GM18502 (cell line): ENCODE results near the gene FUT7.

Experiments
- ATAC-seq: cut with Tn5 transposase; IDR thresholded peaks from one replicate; pipeline ENCODE4 v1.9.1; 2021; ENCODE audit warnings: mild to moderate bottlenecking; ENCODE audit not compliant: unreplicated experiment, poor library complexity

FUT7 gene, protein sequence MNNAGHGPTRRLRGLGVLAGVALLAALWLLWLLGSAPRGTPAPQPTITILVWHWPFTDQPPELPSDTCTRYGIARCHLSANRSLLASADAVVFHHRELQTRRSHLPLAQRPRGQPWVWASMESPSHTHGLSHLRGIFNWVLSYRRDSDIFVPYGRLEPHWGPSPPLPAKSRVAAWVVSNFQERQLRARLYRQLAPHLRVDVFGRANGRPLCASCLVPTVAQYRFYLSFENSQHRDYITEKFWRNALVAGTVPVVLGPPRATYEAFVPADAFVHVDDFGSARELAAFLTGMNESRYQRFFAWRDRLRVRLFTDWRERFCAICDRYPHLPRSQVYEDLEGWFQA

DNA sequence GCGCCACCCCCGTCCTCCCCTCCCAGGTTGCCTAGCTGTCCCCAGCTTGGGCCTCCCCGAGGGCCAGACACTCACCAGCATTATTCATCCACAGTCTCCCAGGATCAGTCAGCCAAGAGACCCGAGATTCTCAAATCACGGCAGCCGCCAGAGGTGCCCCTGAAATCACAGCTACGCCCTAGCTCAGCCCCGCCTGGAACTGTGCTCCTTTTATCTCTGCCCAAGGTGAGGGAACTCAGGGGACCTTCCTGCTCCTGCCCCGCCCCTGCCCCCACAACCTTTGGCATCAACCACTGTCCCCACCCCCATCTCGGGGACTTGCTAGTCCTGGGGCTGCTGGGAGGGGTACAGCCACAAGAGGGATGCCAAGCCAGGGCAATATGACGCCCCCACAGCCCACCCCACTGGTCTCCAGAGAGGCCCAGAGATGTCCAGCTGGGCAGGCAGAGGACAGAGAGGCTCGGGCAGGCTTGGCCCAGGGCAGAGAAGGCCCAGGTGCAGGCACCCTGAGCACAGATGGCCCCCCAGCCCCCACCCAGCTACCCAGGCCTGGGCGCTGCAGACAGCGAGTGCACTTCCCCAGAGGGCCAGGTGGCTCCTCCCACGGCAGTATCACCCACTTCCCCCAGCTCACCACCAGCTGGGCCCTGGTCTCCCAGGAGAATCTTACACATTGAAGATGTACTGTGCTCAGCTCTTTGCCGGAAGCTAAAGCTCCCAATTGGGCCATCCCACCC is at the start of gene FUT7:
Gene FUT7 (minus strand): TSS at position 185 of the 737 bp plus-strand sequence. CDS start 97 bp downstream, at position 88.
- ATAC-seq = no peak

DNA sequence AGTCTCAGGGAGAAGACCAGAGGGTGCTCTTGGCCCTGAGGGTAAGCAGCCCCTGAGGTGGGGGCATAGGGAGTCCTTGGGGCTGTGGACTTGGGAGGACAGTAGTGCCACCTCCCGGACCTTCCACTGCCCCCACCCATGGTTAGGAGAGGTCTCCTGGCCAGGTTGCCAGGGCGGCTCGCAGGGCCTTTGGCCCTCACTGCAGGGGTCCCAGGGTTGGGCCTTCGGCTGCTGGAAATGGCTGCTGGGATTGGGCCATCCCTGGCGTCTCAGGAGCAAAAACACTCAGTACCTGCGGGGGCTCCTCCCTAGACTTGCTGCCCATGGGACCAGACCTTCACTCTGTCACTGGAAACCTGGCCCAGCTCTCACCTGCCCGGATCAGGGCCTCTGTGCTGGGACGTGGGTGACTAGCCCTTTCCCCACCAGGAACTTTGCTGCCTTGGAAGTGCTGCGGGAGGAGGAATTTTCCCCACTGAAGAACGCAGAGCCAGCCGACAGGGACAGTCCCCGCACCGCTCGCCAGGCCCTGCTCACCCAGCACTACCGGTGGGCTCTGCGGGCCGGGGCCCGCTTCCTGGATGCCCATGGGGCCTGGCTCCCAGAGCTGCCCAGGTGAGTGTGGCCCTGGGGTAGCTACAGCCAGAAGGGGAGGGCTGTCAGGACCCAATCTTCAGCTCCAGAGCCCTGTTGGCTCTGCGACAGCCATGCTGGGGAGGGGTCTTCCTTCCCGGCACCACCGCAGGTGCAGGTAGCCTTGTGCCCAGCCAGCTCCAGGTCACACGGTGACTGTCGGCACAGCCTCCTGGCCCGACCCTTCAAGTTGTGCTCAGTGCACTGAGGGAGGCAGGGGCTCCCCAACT is 48.6 kb upstream of the FUT7 start:
- ATAC-seq = no peak

DNA sequence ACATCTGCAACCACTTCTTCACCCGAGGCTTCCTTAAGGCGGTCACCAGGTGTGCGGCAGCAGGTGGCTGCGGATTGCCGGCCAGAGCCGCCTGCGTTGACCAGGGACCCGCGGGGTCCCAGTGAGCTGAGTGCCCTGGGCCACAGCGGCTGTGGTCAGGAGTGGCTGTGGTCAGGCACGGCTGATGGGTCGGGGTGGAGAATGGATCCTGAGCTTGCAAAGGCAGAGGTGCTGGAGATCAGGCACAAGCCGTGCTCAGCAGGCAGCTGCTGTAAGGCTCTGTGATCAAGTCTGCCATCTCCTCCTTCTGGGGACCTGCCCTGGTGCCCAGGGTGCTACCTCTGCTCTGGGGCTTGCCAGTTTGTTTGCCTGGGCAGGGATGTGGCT is 47.5 kb upstream of the FUT7 start:
- ATAC-seq = no peak

DNA sequence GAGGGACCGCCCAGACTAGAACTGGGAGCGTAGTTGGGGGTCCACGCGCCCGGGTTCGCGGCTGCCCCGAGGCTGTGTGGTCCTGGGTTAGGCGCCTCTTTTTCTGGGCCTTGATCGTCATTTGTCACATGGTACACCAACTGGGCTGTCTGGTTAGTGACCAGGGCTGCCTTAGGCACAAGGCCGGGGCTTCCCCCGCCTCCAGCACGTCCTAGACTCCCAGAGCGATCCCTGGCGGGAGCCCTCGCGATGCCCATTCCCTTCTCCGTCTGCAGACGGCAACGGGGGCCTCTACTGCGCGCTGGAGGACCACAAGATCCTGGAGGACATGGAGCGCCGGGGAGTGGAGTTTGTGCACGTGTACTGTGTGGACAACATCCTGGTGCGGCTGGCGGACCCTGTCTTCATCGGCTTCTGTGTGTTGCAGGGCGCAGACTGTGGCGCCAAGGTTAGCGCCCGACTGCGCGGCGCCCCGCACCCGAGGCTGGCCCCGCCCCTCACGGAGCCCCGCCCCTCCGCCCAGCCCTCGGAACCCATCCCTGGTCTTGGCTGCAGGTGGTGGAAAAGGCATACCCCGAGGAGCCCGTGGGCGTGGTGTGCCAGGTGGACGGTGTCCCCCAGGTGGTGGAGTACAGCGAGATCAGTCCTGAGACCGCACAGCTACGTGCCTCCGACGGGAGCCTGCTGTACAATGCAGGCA is 47.0 kb upstream of the FUT7 start:
- ATAC-seq = no peak

DNA sequence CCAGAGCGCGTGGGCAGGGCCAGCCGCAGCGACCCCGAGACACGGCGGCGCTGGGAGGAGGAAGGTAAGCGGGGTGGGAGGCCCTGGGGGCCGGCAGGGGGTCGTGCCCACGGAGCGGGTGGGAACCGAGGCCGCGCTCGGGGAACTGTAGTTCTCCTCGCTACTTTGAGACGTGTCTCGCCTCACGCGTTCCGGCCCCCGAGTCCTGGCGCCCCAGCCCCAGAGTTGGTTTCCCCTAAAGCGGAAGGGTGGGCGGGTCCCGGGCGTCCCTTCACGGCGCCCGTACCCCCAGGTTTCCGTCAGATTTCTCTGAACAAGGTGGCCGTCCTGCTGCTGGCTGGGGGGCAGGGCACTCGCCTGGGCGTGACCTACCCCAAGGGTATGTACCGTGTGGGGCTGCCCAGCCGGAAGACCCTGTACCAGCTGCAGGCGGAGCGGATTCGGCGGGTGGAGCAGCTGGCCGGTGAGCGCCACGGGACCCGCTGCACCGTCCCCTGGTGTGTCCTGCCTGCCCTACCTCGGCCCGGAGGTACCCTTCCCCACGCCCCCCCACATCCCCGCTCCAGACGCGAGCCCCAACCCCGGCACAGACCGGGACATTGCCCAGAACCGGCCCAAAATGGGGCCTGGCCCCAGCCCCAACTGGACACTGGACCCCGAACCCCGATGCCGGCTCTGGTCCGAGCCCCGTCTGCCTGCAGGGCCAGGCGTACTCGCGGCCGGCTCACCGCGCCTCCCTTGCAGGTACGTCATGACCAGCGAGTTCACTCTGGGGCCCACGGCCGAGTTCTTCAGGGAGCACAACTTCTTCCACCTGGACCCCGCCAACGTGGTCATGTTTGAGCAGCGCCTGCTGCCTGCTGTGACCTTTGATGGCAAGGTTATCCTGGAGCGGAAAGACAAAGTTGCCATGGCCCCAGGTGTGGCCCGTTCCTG is 46.1 kb upstream of the FUT7 start:
- ATAC-seq = peak; percentile 28

DNA sequence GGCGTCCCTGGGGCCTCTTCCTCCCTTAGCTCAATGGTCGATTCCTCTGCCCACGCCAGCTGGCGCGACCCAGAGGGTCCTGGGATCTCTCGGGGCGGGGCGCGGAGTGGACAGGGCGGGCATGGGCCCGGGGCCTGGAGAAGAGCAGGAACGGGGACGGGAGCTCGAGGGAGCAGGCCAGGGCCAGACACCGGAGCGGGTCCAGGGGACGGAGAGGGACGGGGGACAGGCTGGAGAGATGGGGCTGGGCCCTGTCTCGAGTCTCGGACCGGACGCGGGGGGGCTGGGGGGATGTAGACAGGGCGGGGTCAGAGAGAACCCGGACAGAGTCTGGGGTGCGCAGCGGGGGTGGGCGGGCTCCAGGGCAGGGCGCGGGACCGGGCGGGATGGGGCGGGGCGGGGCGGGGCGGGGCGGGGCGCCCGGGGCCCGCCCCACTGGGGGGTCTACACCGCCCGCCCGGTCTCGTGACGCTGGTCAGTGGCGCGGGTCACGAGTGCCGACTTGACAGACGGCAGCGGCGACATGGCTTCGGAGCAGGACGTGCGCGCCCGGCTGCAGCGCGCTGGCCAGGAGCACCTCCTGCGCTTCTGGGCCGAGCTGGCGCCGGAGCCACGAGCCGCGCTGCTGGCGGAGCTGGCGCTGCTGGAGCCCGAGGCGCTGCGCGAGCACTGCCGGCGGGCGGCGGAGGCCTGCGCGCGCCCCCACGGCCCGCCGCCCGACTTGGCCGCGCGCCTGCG is 45.3 kb upstream of the FUT7 start, which contains the start of gene UAP1L1:
Gene UAP1L1 (plus strand): TSS at position 508 of the 738 bp plus-strand sequence. CDS start 16 bp downstream, at position 524.
- ATAC-seq = peak; percentile 54

DNA sequence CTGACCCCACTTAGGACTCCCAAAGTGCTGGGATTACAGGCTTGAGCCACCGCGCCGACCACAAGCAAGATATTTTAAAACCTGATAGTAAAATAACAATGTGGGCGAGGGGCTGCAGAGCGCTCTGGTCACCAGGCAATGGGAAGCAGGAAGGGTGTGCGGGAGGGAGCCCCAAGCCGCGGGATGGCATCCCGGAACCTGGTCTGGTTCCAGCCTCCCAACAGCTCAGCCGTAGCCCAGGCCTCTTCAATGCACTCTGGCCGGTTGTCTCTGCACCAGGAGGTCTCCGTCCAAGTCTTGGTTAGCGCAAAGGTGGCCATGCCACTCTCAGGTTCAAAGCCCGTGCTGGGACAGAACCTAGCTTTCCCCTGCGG is 44.7 kb upstream of the FUT7 start:
- no peak for ATAC-seq

DNA sequence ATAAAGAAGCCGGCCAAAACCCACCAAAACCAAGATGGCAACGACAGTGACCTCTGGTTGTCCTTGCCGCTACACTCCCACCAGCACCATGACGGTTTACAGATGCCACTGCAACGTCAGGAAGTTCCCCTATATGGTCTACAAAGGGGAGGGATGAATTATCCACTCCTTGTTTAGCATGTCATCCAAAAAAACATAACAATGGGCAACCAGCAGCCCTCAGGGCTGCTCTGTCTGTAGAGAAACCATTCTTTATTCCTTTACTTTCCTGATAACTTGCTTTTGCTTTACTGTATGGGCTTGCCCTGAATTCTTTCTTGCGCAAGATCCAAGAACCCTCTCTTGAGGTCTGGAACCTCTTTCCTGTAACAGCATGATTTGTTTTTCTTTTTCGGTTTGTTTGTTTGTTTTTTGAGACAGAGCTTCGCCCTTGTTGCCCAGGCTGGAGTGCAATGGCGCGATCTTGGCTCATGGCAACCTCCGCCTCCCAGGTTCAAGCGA is 43.4 kb upstream of the FUT7 start:
- ATAC-seq = no peak

DNA sequence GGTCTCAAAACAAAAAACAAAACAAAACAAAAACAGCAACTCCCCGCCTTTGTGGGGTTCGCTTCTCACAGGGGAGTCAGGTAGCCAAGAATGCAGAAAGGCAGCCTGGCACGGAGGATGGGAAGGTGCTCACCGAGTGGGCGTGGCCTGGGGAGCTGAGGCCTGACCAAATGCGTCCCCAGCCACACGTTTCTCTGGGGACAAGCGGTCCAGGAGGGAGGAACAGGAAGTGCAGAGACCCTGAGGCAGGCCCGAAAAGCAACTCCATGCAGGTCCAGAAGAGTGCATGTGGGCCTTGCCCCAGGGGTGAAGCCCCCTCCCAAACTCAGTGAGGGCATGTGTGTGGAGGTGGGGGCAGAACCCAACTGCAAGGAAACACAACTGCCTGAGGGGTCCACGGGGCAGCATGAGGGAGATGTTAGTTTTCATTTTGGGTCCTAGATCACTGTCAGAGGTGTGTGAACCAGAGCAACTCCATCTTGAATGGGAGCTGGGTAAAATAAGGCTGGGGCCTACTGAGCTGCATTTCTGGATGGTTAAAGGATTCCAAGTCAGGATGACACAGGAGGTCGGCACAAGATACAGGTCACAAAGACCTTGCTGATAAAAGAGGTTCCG is 42.9 kb upstream of the FUT7 start:
- no peak for ATAC-seq

DNA sequence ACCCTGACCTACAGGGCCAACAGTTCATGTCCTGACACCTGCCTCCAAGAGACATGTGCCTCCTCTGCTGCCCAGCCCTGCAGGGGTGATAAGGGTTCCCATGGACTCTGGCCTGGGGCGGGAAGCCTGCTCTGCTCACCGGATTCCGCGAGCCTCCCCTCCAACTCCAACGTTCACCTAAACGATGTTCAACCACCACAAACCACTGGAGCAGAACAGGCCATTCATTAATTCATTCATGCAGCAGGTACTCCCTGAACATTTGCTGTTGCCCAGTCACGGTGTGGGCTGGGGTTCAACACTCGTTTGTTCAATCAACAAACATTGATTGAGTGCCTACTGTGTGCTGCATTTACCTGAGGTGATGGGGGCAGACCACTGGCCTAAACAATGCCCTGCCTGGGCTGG is 42.1 kb upstream of the FUT7 start:
- ATAC-seq = no peak

DNA sequence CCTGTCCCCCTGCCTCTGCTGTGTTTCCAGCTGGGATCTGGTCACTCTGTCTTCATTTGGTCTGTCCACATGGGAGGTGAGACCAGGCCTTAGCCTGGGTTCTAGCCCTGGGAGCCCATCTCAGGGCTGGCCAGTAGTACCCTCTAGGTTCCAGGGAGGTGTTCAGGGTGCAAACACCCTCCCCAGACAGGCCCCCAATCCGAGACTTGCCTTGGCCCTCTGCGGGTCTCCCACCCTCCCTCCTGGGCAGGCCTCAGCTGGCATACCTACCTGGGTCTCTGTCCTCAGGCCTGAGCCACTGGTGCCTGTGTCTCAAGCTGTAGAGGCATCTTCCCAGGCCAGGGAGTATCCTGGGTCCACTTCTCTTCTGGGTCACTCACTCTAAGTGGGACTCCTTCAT is 39.4 kb upstream of the FUT7 start:
- ATAC-seq = no peak

DNA sequence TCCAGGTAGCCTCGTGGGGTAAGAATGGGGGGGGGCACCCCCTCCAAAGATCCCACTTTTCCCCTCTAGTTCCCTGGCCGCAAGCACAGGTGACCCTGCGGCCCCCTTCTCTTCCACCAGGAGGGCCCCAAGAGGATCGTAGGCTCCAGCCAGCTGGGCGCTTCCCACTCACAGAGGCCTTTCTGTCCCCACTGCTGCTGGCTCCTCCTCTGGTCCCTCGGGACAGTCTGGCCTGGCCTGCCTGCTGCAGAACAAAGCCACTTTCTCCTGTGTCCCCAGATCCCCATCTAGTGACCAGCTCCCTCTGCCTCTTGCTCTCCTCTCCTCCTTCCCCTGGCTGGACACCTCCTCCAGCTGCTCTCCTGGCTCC is 39.0 kb upstream of the FUT7 start:
- ATAC-seq = peak; percentile 11

DNA sequence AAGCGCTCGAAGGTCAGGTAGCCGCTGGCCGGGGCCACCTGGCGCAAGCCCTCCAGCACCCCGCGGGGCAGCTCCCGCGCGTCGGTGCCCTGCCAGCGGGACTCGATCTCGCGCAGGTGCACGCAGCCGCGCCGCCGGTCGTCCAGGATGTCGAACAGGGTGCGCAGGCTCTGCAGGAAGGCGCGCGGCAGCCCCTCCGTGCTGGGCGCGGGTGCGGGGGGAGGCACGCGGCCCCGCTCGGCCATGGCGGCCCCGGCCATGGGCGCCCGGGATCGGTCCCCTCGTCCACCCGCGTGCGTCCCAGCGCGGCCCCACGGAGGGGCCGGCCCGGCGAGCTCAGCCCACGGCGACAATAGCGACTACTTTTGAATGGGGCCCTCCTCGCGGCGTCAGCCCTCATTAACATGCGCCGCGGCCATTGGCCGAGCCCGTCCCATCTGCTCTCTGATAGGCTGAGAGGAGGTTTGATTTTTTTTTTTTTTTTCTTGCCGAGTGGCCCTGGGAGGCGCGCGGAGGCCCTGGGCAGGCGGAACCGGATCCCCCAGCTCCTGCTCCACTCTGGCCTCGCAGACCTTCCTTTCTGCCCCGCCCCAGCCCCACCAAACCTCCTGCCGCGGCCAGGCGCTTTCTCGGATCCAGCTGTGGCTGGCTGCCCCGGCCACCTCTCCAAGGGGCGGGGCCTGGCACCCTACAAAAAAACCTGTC is 38.5 kb upstream of the FUT7 start, which contains the start of gene SAPCD2:
Gene SAPCD2 (minus strand): TSS at position 357 of the 705 bp plus-strand sequence. CDS start 97 bp downstream, at position 260.
- peak; percentile 76 for ATAC-seq

DNA sequence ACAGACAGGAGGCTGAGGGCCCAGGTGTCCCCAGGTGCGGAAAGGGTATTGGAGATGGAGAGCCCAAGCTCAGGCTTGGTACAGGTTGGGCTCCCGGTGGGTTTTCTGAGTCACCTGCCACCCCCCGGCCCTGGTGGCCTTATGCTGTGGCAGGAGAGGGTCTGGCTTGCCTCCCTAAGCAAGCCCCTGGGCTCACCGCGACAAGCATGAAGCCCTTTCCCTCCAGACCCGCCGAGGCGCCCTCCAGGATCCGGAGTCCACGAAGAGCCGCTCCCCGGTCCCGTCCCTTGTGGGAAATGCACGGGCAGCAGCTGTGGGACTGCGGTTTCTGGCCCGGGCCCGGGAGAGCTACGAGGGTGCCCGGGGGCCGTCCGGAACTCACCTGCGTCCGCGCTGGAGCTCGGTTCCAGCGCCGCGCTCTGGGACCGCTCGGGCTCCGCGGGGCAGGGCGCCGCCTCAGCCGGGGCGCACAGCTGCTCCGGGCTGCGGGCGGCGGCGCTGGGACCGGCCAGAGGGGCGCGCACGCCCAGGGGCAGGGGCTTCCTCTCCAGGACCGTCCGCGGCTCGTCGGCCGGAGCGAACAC is 37.7 kb upstream of the FUT7 start:
- peak; percentile 18 for ATAC-seq

DNA sequence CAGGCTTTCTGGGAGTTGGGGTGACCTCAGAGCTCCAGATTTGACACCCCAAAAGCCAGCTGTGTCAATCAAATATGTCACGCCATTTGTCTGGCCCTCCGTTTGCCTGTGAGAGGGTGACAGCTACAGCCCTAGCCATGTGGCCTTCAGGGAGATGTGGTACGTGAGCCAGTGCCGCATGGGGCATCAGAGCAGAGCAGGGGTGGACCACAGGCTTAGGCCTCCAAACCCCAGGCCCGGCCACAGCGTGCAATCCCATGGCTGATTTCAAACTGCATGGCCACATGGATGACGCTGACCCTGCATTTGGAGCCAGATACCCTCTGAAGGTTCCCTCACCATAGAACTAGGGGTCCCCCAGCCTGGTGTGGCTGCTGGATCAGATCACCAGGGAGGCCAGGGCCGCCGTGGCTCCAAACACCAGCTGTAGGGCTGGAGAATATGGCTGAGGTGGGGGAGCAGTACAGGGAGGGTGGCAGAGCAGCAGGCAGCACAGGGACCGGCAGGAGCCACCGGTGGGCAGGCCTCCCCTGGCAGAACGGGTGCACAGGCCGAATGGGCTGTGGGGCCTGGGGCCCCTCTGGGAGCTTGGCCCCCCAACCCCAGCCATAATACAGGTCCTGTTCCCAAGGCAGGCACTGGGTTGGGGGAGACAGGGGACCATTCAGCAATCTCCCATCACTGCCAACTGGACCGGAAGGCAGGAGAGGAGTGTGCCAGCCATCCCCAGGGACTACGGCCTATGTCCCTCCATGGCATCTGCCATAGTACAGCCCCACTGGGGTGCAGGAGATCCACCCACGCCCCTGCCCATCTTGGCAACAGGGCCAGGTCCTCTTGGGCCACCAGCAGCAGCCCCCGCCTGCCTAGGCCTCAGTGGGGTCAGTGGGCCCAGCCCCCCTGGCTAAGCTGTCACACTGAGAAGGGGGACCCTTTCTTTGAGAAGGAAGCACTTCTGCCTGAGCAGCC is 36.9 kb upstream of the FUT7 start:
- no peak for ATAC-seq
